OCI-LY3 (cell line): ENCODE measurements around the gene EML4.
"Not testable (repeated sequence)": the region's sequence is repeated elsewhere in the genome, so short reads cannot be mapped to it uniquely, and the experiment has no call there.

Source experiments
- H2AFZ ChIP-seq: fragments of 200-600, 300-600 bp; shearing (Covaris generic); 2 replicates; pipeline ENCODE4 v1.6.0; 2014; ENCODE audit warnings: antibody characterized with exemption, low read depth, low read length
- H3K27ac ChIP-seq: fragments of 200-600, 300-600 bp; sonication (generic); 2 replicates; pipeline ENCODE4 v1.5.1; 2014; ENCODE audit warnings: mild to moderate bottlenecking, low read length, moderate library complexity, mixed read lengths
- H3K27me3 ChIP-seq: fragments of 200-600, 300-600 bp; sonication (generic); 2 replicates; pipeline ENCODE4 v1.6.1; 2014; ENCODE audit warnings: low read depth, low read length, mixed read lengths
- H3K36me3 ChIP-seq: fragments of 200-600, 300-600 bp; sonication (generic); replicated peaks from 2 replicates; pipeline ENCODE3; 2014; ENCODE audit warnings: low read depth, low read length, mixed read lengths
- H3K4me1 ChIP-seq: fragments of 300-600, 200-600 bp; sonication (generic); 2 replicates; pipeline ENCODE4 v1.6.1; 2014; ENCODE audit warnings: low read length, mixed read lengths
- H3K4me2 ChIP-seq: fragments of 200-600, 300-600 bp; sonication (generic); 2 replicates; pipeline ENCODE4 v1.6.1; 2014; ENCODE audit warnings: low read length, mixed read lengths
- H3K4me3 ChIP-seq: fragments of 300-600, 200-600 bp; sonication (generic); 2 replicates; pipeline ENCODE4 v1.5.1; 2014; ENCODE audit warnings: antibody characterized with exemption, mild to moderate bottlenecking, low read length, moderate library complexity
- H3K79me2 ChIP-seq: fragments of 300-600, 200-600 bp; shearing (Covaris generic); 2 replicates; pipeline ENCODE4 v1.6.1; 2014; ENCODE audit warnings: mild to moderate bottlenecking, low read length, mixed read lengths
- H3K9ac ChIP-seq: fragments of 300-600, 200-600 bp; shearing (Covaris generic); 2 replicates; pipeline ENCODE4 v1.6.0; 2014; ENCODE audit warnings: mild to moderate bottlenecking, low read length, moderate library complexity
- H3K9me3 ChIP-seq: fragments of 200-600, 300-600 bp; shearing (Covaris generic); 2 replicates; pipeline ENCODE4 v1.6.1; 2014; ENCODE audit warnings: low read length, mixed read lengths; ENCODE audit not compliant: insufficient read depth
- H4K20me1 ChIP-seq: fragments of 200-600, 300-600 bp; sonication (generic); 2 replicates; pipeline ENCODE4 v1.6.1; 2016; ENCODE audit warnings: low read length, mixed read lengths; ENCODE audit not compliant: insufficient read depth
- EZH2phosphoT487 ChIP-seq: fragments of 200-600 bp; shearing (Covaris generic); IDR thresholded peaks from 2 replicates; pipeline ENCODE4 v1.6.1; 2018; ENCODE audit warnings: antibody characterized with exemption, mixed run types, low read depth
- TF ChIP-seq, protein P1 (sequence below): fragments of 200-600, 300-600 bp; sonication (generic); IDR thresholded peaks from 2 replicates; pipeline ENCODE4 v1.5.1; 2014; ENCODE audit warnings: antibody characterized with exemption, low read length, low read depth

The EML4 gene

DNA sequence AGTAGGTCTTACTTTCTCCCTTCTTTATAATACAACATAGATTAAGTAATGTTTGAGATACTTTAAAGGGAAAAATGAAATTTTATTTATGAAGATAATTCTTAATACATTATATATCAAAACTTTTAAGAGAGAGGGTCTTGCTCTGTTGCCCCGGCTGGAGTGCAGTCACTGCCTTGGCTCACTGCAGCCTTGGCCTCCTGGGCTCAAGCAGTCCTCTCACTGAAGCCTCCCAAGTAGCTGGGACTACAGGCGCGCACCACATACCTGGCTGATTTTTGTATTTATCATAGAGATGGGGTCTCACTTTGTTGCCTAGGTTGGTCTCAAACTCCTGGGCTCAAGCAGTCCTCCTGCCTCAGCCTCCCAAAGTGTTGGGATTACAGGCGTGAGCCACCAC lies 97.1 kb downstream of the EML4 start:
- Histone ChIP-seq H4K20me1 (no peaks in the 10 kb centered on the region), H3K9ac (no peak overlapping the region), H3K4me3 (no peak overlapping the region), H2AFZ (no peak overlapping the region), H3K36me3 (peaks cover under 1% of the 10 kb centered on the region), H3K79me2 (no peaks in the 10 kb centered on the region), H3K4me2 (no peak overlapping the region), H3K27ac (no peak overlapping the region), H3K27me3 (no peaks in the 10 kb centered on the region), H3K9me3 (no peaks in the 10 kb centered on the region), H3K4me1 (no peaks in the 10 kb centered on the region)
- TF ChIP-seq, protein P1, sequence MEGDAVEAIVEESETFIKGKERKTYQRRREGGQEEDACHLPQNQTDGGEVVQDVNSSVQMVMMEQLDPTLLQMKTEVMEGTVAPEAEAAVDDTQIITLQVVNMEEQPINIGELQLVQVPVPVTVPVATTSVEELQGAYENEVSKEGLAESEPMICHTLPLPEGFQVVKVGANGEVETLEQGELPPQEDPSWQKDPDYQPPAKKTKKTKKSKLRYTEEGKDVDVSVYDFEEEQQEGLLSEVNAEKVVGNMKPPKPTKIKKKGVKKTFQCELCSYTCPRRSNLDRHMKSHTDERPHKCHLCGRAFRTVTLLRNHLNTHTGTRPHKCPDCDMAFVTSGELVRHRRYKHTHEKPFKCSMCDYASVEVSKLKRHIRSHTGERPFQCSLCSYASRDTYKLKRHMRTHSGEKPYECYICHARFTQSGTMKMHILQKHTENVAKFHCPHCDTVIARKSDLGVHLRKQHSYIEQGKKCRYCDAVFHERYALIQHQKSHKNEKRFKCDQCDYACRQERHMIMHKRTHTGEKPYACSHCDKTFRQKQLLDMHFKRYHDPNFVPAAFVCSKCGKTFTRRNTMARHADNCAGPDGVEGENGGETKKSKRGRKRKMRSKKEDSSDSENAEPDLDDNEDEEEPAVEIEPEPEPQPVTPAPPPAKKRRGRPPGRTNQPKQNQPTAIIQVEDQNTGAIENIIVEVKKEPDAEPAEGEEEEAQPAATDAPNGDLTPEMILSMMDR, result no peak
- no peak for TF ChIP-seq EZH2phosphoT487

DNA sequence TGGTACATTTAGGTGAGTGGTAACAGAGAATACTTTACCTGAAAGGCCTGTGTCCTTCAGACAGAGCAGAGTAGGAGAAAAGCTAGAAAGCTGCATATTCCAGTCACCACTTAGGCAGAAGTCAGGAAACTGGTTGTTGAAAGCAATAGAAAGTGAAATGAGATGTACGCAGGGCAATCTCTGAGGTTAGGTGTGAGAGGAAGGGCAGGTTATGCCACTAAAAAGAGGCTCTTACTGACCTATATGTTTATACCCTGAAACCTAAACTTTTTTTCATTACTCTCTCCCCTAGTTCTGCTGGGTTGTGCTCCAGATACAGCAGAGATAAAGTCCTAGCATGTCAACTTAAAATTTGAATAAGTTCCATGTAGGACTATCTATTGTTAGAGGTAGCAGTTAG lies 98.4 kb downstream of the EML4 start:
- Histone ChIP-seq H3K27ac (no peak overlapping the region), H3K36me3 (no peaks in the 10 kb centered on the region), H3K4me3 (no peak overlapping the region), H3K27me3 (no peaks in the 10 kb centered on the region), H3K9me3 (no peaks in the 10 kb centered on the region), H3K4me2 (no peak overlapping the region), H3K79me2 (no peaks in the 10 kb centered on the region), H3K9ac (no peak overlapping the region), H3K4me1 (no peaks in the 10 kb centered on the region), H2AFZ (no peak overlapping the region), H4K20me1 (no peaks in the 10 kb centered on the region)
- TF ChIP-seq, protein P1, result no peak
- no peak for TF ChIP-seq EZH2phosphoT487

- no peaks in the 10 kb centered on the region for H3K9me3 ChIP-seq
- H3K27ac ChIP-seq, result no peak overlapping the region
- H3K4me1 ChIP-seq, result no peaks in the 10 kb centered on the region
- H3K4me3 ChIP-seq, result no peak overlapping the region
- no peaks in the 10 kb centered on the region for H3K36me3 ChIP-seq
- H2AFZ ChIP-seq, result no peak overlapping the region
- no peaks in the 10 kb centered on the region for H3K79me2 ChIP-seq
- TF ChIP-seq EZH2phosphoT487, result no peak
- TF ChIP-seq, protein P1, result no peak
- no peak overlapping the region for H3K4me2 ChIP-seq
- H3K27me3 ChIP-seq, result no peaks in the 10 kb centered on the region
- H3K9ac ChIP-seq, result no peak overlapping the region
- H4K20me1 ChIP-seq, result no peaks in the 10 kb centered on the region
These were observed 99.5 kb downstream of the EML4 start for GRCh38 chr2:42268528-42269151.

GRCh38 chr2:42270757-42271156 lies 101.6 kb downstream of the EML4 start:
- H3K4me1 ChIP-seq, result no peaks in the 10 kb centered on the region
- TF ChIP-seq, protein P1, result no peak
- no peak for TF ChIP-seq EZH2phosphoT487
- H3K27me3 ChIP-seq, result no peaks in the 10 kb centered on the region
- no peak overlapping the region for H2AFZ ChIP-seq
- H3K9ac ChIP-seq, result no peak overlapping the region
- H3K79me2 ChIP-seq, result no peaks in the 10 kb centered on the region
- H3K4me2 ChIP-seq, result no peak overlapping the region
- H4K20me1 ChIP-seq, result no peaks in the 10 kb centered on the region
- H3K27ac ChIP-seq, result no peak overlapping the region
- H3K36me3 ChIP-seq, result no peaks in the 10 kb centered on the region
- no peaks in the 10 kb centered on the region for H3K9me3 ChIP-seq
- no peak overlapping the region for H3K4me3 ChIP-seq

DNA sequence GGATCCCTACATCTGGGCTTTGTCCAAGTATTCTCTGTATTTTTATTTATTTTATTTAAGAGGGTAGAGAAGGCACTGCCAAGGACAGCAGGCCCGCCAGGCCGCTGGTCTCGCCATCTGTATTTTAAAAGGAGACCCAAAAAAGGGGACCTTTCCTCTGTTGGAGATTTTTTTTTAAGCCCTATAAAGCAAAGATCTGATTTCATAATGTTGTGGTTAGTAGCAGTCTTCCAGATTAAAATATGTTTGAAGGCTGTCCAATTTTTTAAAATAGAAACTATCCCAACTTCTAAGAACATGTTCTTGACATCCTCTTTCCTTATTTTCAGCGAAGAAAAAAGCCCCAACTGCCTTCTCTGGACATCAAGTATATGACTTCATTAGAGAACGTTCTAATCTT lies 102.1 kb downstream of the EML4 start:
- not testable (repeated sequence) for H3K36me3 ChIP-seq, H3K9ac ChIP-seq, H3K4me1 ChIP-seq, H3K4me2 ChIP-seq, H3K9me3 ChIP-seq, H4K20me1 ChIP-seq, H3K27me3 ChIP-seq, H3K4me3 ChIP-seq, H3K79me2 ChIP-seq, H3K27ac ChIP-seq, H2AFZ ChIP-seq
